ENCODE measurements around the gene SLC25A29. TPM values are rescaled to one million over a fixed set of nuclear protein-coding genes. Genes with fewer than 3 reads are reported as not detected.
"Not testable (repeated sequence)": the region's sequence is repeated elsewhere in the genome, so short reads cannot be mapped to it uniquely, and the experiment has no call there.

The SLC25A29 gene
- polyA plus RNA-seq, 2 of the 4 experiments (the other 2 are of a cell fraction): 6.3 to 15.1 TPM

DNA sequence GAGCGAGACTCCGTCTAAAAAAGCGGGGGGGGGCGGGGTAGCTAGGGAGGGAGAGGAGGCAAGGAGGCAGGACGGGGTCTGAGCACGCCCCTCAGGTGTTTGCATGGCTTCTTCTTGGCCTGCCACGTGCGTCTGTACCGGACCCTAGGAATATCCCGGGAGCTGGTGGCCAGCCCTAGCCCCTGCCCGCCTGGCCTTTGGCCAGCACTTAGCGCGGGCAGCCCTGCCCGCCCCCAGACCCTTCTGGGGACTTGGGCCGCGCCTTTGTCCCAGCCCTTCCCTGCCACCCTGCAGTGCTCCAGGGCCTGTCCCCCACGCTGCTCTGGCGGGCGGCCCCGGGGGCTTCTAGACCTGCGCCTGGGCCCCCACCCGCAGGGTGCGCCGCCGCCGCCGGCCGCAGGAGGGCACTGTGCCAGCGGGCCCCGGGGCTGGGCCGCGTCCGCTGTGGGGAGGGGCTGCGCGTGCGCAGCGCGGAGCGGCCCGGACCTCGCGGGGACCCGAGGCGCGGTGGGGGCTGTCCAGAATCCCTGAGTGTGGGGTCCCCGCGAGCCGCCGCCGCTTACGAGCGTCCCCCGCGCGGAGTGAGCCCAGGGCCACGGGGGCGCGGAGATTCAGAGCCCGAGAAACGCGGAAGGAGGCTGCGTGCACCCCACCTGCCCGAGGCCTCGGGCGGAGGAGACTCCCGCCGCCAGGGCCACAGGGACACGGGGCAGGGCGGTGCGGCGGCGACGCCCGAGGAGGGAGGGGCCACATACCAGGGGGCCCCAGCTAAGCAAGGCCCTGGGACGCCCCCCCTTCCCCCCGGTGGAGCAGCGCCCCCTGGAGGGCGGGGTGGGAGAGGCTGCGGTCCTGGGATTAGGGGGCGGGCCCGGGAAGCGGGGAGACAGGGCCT, 21.0 kb downstream of the SLC25A29 start (continued):
- TF ChIP-seq EHMT2 (IDR thresholded peaks at IDR 0.05; ENCODE audit: low read depth) (no peak), HOXA7 (CRISPR knock-in tag; IDR thresholded peaks at IDR 0.05) (no peak), RCOR1 (IDR thresholded peaks at IDR 0.05; ENCODE audit: low read depth, low read length) (no peak)
- TF ChIP-seq, protein P1, sequence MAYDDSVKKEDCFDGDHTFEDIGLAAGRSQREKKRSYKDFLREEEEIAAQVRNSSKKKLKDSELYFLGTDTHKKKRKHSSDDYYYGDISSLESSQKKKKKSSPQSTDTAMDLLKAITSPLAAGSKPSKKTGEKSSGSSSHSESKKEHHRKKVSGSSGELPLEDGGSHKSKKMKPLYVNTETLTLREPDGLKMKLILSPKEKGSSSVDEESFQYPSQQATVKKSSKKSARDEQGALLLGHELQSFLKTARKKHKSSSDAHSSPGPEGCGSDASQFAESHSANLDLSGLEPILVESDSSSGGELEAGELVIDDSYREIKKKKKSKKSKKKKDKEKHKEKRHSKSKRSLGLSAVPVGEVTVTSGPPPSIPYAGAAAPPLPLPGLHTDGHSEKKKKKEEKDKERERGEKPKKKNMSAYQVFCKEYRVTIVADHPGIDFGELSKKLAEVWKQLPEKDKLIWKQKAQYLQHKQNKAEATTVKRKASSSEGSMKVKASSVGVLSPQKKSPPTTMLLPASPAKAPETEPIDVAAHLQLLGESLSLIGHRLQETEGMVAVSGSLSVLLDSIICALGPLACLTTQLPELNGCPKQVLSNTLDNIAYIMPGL (CRISPR knock-in tag; IDR thresholded peaks at IDR 0.05; ENCODE audit: borderline replicate concordance): peak; percentile 96

DNA sequence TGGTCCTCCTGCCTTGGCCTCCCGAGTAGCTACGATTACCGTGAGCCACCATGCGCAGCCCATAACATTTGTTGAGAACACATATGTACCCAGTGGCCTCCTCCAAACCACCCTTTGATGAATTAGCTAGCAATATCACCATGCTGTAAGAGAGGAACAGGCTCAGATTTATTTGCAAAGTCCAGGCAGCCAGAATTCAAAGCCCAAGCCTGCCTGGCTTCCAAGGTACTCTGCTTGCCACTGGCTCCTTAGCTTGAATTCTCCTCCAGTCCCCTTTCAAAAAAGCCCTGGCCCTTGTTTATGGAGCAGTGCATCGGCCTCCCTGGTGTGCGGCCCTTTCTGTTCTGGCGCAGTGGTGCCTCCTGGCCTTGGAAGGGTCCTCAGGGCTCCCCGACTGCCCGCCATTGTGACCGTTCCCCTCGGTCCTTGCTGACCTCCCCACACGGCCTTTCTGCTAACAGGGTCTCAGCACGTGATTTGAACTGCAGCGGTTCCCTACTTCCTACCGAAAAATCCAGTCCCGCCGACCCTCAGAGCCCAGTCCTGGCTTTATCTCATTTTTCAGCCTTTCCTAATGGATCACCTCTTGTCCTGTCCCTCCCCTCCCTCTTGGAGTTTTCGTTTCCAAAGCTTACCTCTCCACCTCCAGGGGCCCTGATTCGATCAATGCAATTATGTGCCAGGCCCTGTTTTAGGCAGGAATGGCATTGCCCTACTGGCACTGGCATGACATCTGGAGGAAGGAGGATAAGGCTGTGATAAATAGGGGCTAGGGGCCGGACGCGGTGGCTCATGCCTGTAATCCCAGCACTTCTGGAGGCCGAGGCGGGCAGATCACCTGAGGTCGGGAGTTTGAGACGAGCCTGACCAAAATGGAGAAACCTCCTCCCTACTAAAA, 22.0 kb downstream of the SLC25A29 start:
- Histone ChIP-seq H3K9me3 (no peaks in the 10 kb centered on the region), H3K4me2 (peak overlapping the region; percentile 96), H3K4me1 (peaks cover 9% of the 10 kb centered on the region; the same call in 2 of the 3 replicates), H3K4me3 (peak overlapping the region; percentile 67), H3K27ac (peak overlapping the region; percentile 96 to 100)
- TF ChIP-seq JUN (IDR thresholded peaks at IDR 0.05): no peak
- no peak for TF ChIP-seq CEBPB (IDR thresholded peaks at IDR 0.05)
- TF ChIP-seq RFX5 (IDR thresholded peaks at IDR 0.05): no peak
- no peak for TF ChIP-seq EHF (CRISPR knock-in tag; IDR thresholded peaks at IDR 0.05)
- TF ChIP-seq NPAS2 (CRISPR knock-in tag; IDR thresholded peaks at IDR 0.05; ENCODE audit: borderline replicate concordance): no peak
- TF ChIP-seq POLR2A (IDR thresholded peaks at IDR 0.05; ENCODE audit: low read length): no peak
- no peak for TF ChIP-seq EP300 (IDR thresholded peaks at IDR 0.05)
- no peak for TF ChIP-seq POLR2AphosphoS2 (conservative IDR thresholded peaks at IDR 0.05; ENCODE audit: low read length)
- TF ChIP-seq ZC3H11A (IDR thresholded peaks at IDR 0.05): no peak
- TF ChIP-seq RARB (CRISPR knock-in tag; IDR thresholded peaks at IDR 0.05): no peak
- no peak for TF ChIP-seq NFE2L2 (conservative IDR thresholded peaks at IDR 0.05; ENCODE audit: low read length)
- no peak for TF ChIP-seq FOSL2 (IDR thresholded peaks at IDR 0.05)
- TF ChIP-seq FOSL2 (CRISPR knock-in tag; IDR thresholded peaks at IDR 0.05): no peak
- ATAC-seq (no peak), FAIRE-seq (no peak), DNase-seq (ENCODE audit: low read depth in 1 of 2, low spot score in 1 of 2) (no peak)
- CTCF ChIA-PET: interaction anchor here (0.8 to 7.2 kb wide), 23 partner anchors 11 to 127 kb away, joined by 3 to 114 read pairs (median 7); no protein-coding TSS in a partner anchor
- POLR2A ChIA-PET: interaction anchor here (1.0 kb wide), 1 partner anchor 12 kb away, joined by 3 read pairs; no protein-coding TSS in a partner anchor
- WGBS (ENCODE audit: missing lambda C conversion rate): 86% methylated on average over 26 of the region's 26 CpGs

DNA sequence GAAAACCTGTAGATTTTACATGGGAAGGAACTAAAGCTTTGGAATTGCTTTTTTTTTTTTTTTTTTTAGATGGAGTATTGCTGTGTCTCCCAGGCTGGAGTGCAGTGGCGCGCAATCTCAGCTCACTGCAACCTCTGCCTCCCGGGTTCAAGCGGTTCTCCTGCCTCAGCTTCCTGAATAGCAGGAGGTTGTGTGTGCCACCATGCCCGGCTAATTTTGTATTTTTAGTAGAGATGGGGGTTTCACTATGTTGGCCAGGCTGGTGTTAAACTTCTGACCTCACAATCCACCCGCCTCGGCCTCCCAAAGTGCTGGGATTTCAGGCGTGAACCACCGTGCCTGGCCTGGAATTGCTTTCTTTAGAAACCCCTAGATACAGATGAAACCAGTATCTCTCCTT, 22.8 kb downstream of the SLC25A29 start:
- not testable (repeated sequence) for ATAC-seq; H3K27ac ChIP-seq; H3K9me3 ChIP-seq; H3K4me3 ChIP-seq; FAIRE-seq; DNase-seq (ENCODE audit: low read depth in 1 of 2, low spot score in 1 of 2); H3K4me2 ChIP-seq
- ChIA-PET CTCF (interaction anchor here (1.0 to 7.2 kb wide), 8 partner anchors 10 to 94 kb away, joined by 4 to 114 read pairs (median 8); no protein-coding TSS in a partner anchor), POLR2A (interaction anchor here (0.7 kb wide), 1 partner anchor 28 kb away, joined by 3 read pairs; no protein-coding TSS in a partner anchor)
- H3K4me1 ChIP-seq: peaks cover 15% of the 10 kb centered on the region; the same call in 2 of the 3 replicates
- WGBS (ENCODE audit: missing lambda C conversion rate): 89% methylated on average over 9 of the region's 9 CpGs

All from A549 (cell line).